Smooth muscle cell of the brain vasculature (primary cell): ENCODE results near the gene SLX9.
"Not testable (repeated sequence)": the region's sequence is repeated elsewhere in the genome, so short reads cannot be mapped to it uniquely, and the experiment has no call there.

Source experiments
- DNase-seq: peaks from one replicate; pipeline ENCODE4 v3.0.0-alpha.2; 2012; ENCODE audit warnings: low read depth, low spot score

Gene SLX9

GRCh38 chr21:44914176-44914874 lies 25.5 kb upstream of the SLX9 start:
- no peak for DNase-seq

- DNase-seq: no peak
Observed at GRCh38 chr21:44916965-44917364, 22.9 kb upstream of the SLX9 start.

DNA sequence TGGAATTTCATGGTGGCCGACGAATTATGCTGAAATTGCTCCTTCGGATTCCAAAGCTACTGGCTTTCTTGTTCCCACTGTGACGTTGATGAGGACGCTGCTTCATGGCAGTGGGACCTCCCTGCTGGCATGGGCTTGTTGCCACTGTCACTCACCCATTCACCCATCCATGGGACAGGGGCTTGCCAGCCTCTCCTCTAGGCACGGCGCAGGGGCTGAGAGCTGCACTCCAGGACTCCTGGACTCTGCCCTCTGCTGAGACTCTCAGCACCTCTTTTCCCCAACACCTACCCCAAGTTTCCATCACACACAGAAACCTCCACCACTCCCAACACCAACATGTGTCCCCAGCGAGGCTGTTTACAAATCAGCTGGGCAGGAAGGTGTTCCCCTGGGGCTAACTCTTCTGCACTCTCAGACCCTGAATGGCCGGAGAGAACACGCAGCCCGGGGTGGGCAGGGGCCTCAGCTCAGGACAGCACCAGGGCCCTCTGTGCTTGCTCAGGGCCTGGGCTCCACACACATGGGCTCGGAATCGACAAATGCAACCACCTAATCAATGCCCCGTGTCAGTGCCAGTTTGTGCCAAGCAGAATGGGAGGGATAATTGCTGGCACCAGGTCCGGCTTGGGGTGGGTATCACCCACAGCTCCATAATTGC lies 22.3 kb upstream of the SLX9 start:
- DNase-seq: no peak

DNA sequence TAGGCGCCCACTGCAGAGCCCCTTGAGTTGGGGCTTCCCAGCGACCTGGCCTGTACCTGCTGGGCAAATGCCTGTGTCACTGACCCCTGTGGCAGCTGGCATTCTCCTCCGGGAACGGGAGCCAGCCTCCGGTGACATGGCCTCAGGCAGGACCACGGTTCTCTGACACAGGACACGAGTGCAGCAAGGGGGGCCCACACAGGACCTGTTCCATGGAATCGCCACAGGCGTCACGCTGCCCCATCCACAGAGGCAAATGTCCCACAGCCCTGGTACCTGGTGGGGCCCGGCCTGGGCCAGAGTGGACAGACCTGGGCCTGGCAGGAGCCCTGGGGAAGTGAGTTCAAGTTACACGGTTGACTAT lies 21.7 kb upstream of the SLX9 start:
- no peak for DNase-seq

DNA sequence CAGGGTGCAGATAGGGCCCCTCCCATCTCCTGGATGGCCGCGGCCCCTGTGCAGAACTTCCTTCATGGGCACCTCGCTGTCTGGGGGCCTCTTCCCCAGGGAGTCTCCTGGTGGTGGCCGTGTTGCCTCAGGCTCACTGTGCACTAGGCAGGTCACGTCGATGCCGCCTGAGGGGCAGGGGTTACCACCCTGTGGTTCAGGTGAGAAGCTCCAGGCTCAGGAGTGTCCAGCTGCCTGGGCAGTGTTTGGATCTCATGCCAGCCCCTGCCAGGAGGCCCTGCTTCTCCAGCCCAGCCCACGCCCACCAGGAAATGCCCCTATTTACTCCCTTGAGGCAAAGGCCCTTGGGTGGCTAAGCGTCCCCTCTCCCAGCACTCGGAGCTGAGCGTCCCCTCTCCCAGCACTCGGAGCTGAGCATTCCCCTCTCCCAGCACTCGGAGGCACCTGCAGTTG lies 21.2 kb upstream of the SLX9 start:
- DNase-seq: no peak

GRCh38 chr21:44919111-44919912 lies 20.5 kb upstream of the SLX9 start:
- no peak for DNase-seq

- no peak for DNase-seq
Observed at GRCh38 chr21:44919913-44920693, 19.7 kb upstream of the SLX9 start.

DNA sequence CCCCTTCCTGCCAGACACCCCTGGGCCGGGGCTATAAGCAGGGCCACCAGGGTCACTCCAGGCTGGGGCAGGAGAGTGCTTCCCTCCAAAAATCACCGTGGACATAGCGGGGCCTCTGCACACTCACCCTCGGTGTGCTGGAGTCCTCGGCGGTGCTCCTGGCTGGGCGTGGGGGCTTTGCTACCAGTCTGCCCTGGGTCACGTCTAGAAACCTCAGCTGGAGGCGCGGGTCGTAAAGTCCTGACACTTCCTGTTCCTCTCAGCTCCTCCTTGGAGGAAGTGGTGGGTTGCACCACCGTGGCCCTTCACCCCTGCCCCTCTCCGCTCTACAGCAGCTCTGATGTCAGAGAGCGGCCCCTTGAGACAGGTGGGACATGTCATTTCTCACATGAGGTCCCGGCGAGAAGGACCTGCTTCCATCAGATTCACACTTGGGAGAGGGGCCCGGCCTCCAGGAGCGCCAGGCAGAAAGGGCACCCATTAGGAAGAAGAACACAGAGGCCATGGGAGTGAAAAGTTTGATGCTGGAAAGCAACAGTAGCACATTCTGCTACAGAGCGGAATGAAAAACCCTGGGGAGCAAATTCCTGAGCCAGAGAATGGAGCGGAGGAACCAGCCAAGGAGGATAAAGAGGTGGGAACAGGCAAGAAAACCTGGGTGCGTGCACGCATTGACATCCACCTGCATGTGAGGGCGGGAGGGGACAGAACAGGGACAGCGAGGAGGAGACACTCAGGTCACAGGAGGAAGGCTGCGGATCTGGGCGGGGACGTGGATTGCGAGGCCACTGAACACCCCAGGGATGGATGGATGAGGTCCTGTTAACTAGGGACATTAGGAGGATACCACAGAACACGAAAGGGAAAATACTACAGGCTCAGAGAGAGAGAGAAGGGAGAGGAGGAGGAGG lies 18.9 kb upstream of the SLX9 start, which contains the start of gene ITGB2:
Gene ITGB2, minus strand, starts transcription at position 206 of the 911 bp plus-strand sequence. CDS start 10,117 bp downstream, outside the sequence.
- DNase-seq: no peak

GRCh38 chr21:44921928-44922327 lies 17.9 kb upstream of the SLX9 start:
- DNase-seq: no peak

GRCh38 chr21:44923480-44924084 lies 16.2 kb upstream of the SLX9 start:
- DNase-seq: no peak

DNA sequence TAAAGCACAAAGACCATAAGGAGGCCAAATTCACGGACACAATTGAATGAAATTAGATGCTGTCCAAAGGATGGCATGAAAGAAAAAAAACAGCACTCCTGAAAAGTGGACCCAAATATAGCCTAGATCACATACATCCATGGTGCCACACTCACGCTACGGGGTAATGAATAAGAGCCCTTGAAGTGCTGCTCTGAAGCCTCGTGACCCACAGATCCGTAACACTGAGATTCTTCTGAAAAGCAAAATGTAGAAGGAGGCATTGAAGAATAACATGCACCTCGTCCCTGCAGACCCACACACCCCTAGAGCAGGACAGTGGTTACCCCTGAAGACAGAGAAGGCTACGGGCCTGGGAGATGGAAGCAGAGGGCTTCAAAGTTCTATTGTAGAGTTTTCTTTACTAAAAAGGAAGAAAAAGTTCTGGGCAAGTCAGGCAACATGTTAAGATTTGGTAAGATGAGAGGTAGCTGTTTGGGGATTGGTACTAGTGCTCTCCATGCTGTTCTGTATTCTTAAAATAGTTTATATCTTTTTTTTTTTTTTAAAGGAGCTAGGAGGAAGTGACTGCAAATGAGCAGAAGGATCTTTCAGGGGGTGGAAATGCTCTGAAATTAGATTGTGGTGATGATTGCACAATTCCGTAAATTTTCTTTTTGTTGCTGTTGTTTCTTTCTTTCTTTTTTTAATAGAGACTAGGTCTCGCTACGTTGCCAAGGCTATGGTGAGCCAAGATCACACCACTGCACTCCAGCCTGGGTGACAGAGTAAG lies 15.0 kb upstream of the SLX9 start:
- no peak for DNase-seq

GRCh38 chr21:44925378-44925755 lies 14.5 kb upstream of the SLX9 start:
- DNase-seq: no peak

DNA sequence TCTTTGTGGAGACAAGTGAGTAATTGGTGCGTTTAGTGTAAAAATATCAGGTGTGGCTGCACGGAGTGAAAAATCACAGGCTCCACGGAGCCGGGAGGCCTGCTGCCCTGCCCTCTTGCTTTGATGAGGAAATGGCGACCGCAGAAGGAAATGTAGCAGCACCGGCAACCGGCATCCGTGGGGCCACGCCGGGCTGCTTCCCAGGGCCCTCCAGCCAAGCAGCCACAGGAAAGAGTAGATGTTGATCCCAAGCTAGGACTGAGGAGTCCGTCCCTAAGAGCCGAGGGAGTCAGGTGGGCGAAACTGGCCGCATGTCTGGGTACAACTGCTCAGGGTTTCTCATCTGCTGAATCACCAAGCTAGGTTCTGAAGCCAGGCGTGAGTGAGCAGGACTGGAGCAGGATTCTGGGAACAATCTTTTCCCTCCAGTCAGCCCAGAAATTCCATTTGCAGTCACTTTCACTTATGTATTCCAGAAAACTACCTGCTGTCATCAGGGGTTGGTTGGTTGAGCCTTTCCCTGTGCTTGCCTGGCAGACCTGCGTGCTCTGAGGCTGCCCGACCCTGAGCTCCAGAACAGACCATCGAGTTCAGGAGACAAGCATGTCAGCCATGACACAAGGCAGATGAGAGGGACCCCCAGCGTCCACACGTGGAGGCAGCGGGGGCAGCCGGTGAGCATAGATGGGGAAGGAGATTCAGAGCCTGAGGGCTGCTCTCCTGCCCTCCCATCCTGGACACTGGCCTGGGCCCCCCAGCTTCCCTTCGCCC lies 13.3 kb upstream of the SLX9 start:
- DNase-seq: no peak

DNA sequence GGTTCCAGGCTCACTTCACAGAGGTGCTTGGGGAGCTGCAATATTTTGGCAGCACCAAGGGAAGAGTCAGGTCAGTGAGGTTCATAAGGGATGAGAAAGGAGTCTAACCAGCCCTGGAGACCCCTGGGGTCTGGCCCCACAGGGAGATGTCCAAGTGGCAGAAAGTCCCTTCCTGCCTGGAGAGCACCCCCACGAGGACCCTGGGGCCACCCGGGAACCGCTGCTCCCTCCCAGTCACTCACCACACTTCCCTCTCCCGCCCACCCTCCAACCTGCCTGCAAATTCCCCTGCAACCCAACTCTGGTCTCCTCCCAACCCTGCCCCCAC lies 12.6 kb upstream of the SLX9 start:
- no peak for DNase-seq

DNA sequence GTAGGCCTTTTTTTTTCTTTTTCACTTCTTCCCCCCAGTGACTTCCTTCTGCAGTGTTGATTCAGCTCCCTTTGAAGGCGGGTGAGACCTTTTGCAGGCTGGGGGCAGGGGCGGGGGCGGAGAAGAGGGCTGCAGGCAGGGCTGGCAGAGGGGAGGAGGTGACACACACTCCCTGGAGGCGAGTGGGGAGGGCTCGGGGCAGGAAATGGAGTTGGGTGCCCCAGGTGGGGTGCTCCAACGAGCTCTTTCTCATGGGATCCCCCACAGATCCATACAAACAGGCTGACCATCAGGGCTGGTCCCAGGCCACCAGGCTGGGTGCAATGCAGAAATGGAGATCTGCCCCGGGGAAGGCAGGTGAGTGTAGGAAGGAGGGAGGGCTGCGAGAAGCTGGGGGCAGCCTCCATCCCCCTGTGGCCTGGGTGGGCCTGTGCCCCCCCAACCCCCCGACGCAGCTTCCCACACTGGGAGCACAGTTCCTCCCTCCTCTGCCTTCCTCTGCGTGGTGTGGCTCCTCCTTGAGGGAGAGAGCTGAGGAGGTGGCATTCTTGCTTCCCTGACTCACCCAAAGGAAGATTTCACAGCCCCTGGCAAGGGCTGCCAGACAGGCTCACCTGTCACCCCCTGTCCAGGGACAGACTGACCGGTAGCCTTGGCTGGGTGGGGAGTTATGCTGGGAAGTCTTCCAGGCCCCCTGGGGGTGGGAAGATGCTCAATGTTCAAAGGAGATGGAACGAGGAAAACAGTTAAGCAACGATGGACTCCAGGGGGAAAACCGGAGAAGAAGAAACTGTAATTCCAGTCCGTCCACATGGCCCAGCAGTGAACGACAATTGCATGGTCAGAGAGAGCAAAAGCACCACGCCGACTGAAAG lies 12.0 kb upstream of the SLX9 start:
- peak; percentile 23 for DNase-seq

- not testable (repeated sequence) for DNase-seq
Observed at GRCh38 chr21:44928500-44929241, 11.2 kb upstream of the SLX9 start.

- no peak for DNase-seq
Observed at GRCh38 chr21:44929242-44929798, 10.5 kb upstream of the SLX9 start.
